GM18507 (cell line): ENCODE measurements around the gene CAMTA1.

Source experiments
- DNase-seq: peaks from one replicate; pipeline ENCODE4 v3.0.0; 2011; ENCODE audit warnings: low read depth; ENCODE audit not compliant: insufficient read length; ENCODE audit errors: extremely low spot score
- FAIRE-seq: peaks from 2 replicates; lab custom pipeline; 2011; peaks lifted over from hg19 to GRCh38; lab: Jason Lieb, UNC

Gene CAMTA1

GRCh38 chr1:7266561-7266960 is 481.3 kb downstream of the CAMTA1 start:
- DNase-seq (no peak), FAIRE-seq (no peak)

- no peak for DNase-seq
- FAIRE-seq = no peak
Measured at GRCh38 chr1:7267493-7267892, 482.2 kb downstream of the CAMTA1 start.

- no peak for FAIRE-seq
- DNase-seq = no peak
Measured at GRCh38 chr1:7268983-7269382, 483.7 kb downstream of the CAMTA1 start.

GRCh38 chr1:7269525-7269924 is 484.3 kb downstream of the CAMTA1 start:
- no peak for DNase-seq
- FAIRE-seq = no peak

GRCh38 chr1:7274256-7274655 is 489.0 kb downstream of the CAMTA1 start:
- DNase-seq (no peak), FAIRE-seq (no peak)

- DNase-seq (no peak), FAIRE-seq (no peak)
Measured at GRCh38 chr1:7278045-7278444, 492.8 kb downstream of the CAMTA1 start.

GRCh38 chr1:7278827-7279765 is 493.8 kb downstream of the CAMTA1 start:
- no peak for FAIRE-seq
- no peak for DNase-seq

- DNase-seq = no peak
- no peak for FAIRE-seq
Measured at GRCh38 chr1:7279769-7280168, 494.5 kb downstream of the CAMTA1 start.

- no peak for DNase-seq
Measured at GRCh38 chr1:7280347-7280960, 495.2 kb downstream of the CAMTA1 start.

GRCh38 chr1:7281821-7282220 is 496.6 kb downstream of the CAMTA1 start:
- FAIRE-seq (no peak), DNase-seq (no peak)

More at GRCh38 chr1:7280347-7280960, 495.2 kb downstream of the CAMTA1 start:
- no peak for FAIRE-seq

- FAIRE-seq = no peak
- DNase-seq = no peak
Measured at GRCh38 chr1:7284839-7285435, 499.7 kb downstream of the CAMTA1 start.

- DNase-seq = no peak
- FAIRE-seq = no peak
Measured at GRCh38 chr1:7285856-7286454, 500.7 kb downstream of the CAMTA1 start.

GRCh38 chr1:7287013-7287412 is 501.8 kb downstream of the CAMTA1 start:
- no peak for FAIRE-seq
- DNase-seq = no peak

GRCh38 chr1:7288992-7289391 is 503.7 kb downstream of the CAMTA1 start:
- FAIRE-seq = no peak

GRCh38 chr1:7289694-7290093 is 504.4 kb downstream of the CAMTA1 start:
- DNase-seq (no peak), FAIRE-seq (no peak)

More at GRCh38 chr1:7288992-7289391, 503.7 kb downstream of the CAMTA1 start:
- no peak for DNase-seq

GRCh38 chr1:7290971-7291970 is 506.0 kb downstream of the CAMTA1 start:
- no peak for DNase-seq
- no peak for FAIRE-seq

GRCh38 chr1:7292036-7292681 is 506.9 kb downstream of the CAMTA1 start:
- DNase-seq = no peak
- no peak for FAIRE-seq

- no peak for FAIRE-seq
- no peak for DNase-seq
Measured at GRCh38 chr1:7292714-7293419, 507.6 kb downstream of the CAMTA1 start.
